ENCODE data around the gene RBM28. TPM values are rescaled to one million over a fixed set of nuclear protein-coding genes. Genes with fewer than 3 reads are reported as not detected.

Gene RBM28
- total RNA-seq, 1 experiment from 2014 or later: 71.4 TPM

- no peaks in the 10 kb centered on the region for H3K9me3 ChIP-seq
- intact Hi-C loops (cut with micrococcal nuclease; ENCODE audit: unreplicated experiment): no loop called here
- no TSS peak for BruUV-seq (replicated peaks)
- H3K36me3 Mint-ChIP-seq (ENCODE audit: insufficient read depth, unreplicated experiment): peaks cover 4% of the 10 kb centered on the region
- POLR2A ChIA-PET: no interaction called here
- no peak overlapping the region for H3K4me3 Mint-ChIP-seq (ENCODE audit: unreplicated experiment)
- H3K4me1 ChIP-seq: no peaks in the 10 kb centered on the region
- CTCF ChIA-PET: interaction anchor here (7.2 kb wide), 1 partner anchor 44 kb away, joined by 109 read pairs; no protein-coding TSS in a partner anchor
- H3K27me3 ChIP-seq (replicated peaks; ENCODE audit: control insufficient read depth, insufficient read depth, low read length): no peaks in the 10 kb centered on the region
- TF ChIP-seq CTCF (IDR thresholded peaks at IDR 0.05; ENCODE audit: insufficient read depth in 1 of 2, low read depth in 1 of 2, low read length in 1 of 2, severe bottlenecking in 1 of 2, unreplicated experiment in 1 of 2): no peak
- no peak overlapping the region for H3K4me3 ChIP-seq (ENCODE audit: low read depth, low read length)
- H3K9me3 Mint-ChIP-seq (ENCODE audit: unreplicated experiment): no peaks in the 10 kb centered on the region
- no peaks in the 10 kb centered on the region for H3K36me3 ChIP-seq (ENCODE audit: control insufficient read depth, insufficient read depth, low read length)
- H3K27me3 Mint-ChIP-seq (ENCODE audit: insufficient read depth, unreplicated experiment): no peaks in the 10 kb centered on the region
- no peak for DNase-seq
- H3K27ac Mint-ChIP-seq (ENCODE audit: unreplicated experiment): no peak overlapping the region
- H3K4me1 Mint-ChIP-seq (ENCODE audit: low read depth, unreplicated experiment): no peaks in the 10 kb centered on the region
Measured at GRCh38 chr7:128391805-128392204, 48.1 kb upstream of the RBM28 start.

GRCh38 chr7:128390871-128391565 lies 47.3 kb upstream of the RBM28 start:
- Histone ChIP-seq H3K4me1 (no peaks in the 10 kb centered on the region), H3K36me3 (ENCODE audit: control insufficient read depth, insufficient read depth, low read length) (no peaks in the 10 kb centered on the region), H3K4me3 (ENCODE audit: low read depth, low read length) (no peak overlapping the region), H3K9me3 (no peaks in the 10 kb centered on the region), H3K27me3 (replicated peaks; ENCODE audit: control insufficient read depth, insufficient read depth, low read length) (no peaks in the 10 kb centered on the region)
- POLR2A ChIA-PET: no interaction called here
- intact Hi-C loops (cut with micrococcal nuclease; ENCODE audit: unreplicated experiment): no loop called here
- no TSS peak for BruUV-seq (replicated peaks)
- no peak overlapping the region for H3K4me3 Mint-ChIP-seq (ENCODE audit: unreplicated experiment)
- no peak for DNase-seq
- TF ChIP-seq CTCF (IDR thresholded peaks at IDR 0.05; ENCODE audit: insufficient read depth in 1 of 2, low read depth in 1 of 2, low read length in 1 of 2, severe bottlenecking in 1 of 2, unreplicated experiment in 1 of 2): no peak
- no peak overlapping the region for H3K27ac Mint-ChIP-seq (ENCODE audit: unreplicated experiment)
- H3K9me3 Mint-ChIP-seq (ENCODE audit: unreplicated experiment): no peaks in the 10 kb centered on the region
- H3K4me1 Mint-ChIP-seq (ENCODE audit: low read depth, unreplicated experiment): no peaks in the 10 kb centered on the region
- H3K36me3 Mint-ChIP-seq (ENCODE audit: insufficient read depth, unreplicated experiment): no peaks in the 10 kb centered on the region
- CTCF ChIA-PET: interaction anchor here (0.5 to 7.2 kb wide), 2 partner anchors 43 to 690 kb away, joined by 7 to 109 read pairs; no protein-coding TSS in a partner anchor
- H3K27me3 Mint-ChIP-seq (ENCODE audit: insufficient read depth, unreplicated experiment): no peaks in the 10 kb centered on the region

- H3K36me3 ChIP-seq (ENCODE audit: control insufficient read depth, insufficient read depth, low read length): no peaks in the 10 kb centered on the region
- Mint-ChIP-seq H3K4me1 (ENCODE audit: low read depth, unreplicated experiment) (no peaks in the 10 kb centered on the region), H3K9me3 (ENCODE audit: unreplicated experiment) (no peaks in the 10 kb centered on the region), H3K4me3 (ENCODE audit: unreplicated experiment) (no peak overlapping the region), H3K27me3 (ENCODE audit: insufficient read depth, unreplicated experiment) (no peaks in the 10 kb centered on the region), H3K36me3 (ENCODE audit: insufficient read depth, unreplicated experiment) (no peaks in the 10 kb centered on the region), H3K27ac (ENCODE audit: unreplicated experiment) (no peak overlapping the region)
- intact Hi-C loops (cut with micrococcal nuclease; ENCODE audit: unreplicated experiment): no loop called here
- CTCF ChIA-PET: interaction anchor here (0.6 to 7.2 kb wide), 3 partner anchors 17 to 42 kb away, joined by 3 to 109 read pairs (median 4); no protein-coding TSS in a partner anchor
- BruUV-seq (replicated peaks): no TSS peak
- no peaks in the 10 kb centered on the region for H3K4me1 ChIP-seq
- POLR2A ChIA-PET: no interaction called here
- no peak overlapping the region for H3K4me3 ChIP-seq (ENCODE audit: low read depth, low read length)
- no peak for TF ChIP-seq CTCF (IDR thresholded peaks at IDR 0.05; ENCODE audit: insufficient read depth in 1 of 2, low read depth in 1 of 2, low read length in 1 of 2, severe bottlenecking in 1 of 2, unreplicated experiment in 1 of 2)
- H3K9me3 ChIP-seq: no peaks in the 10 kb centered on the region
- no peak for DNase-seq
- H3K27me3 ChIP-seq (replicated peaks; ENCODE audit: control insufficient read depth, insufficient read depth, low read length): no peaks in the 10 kb centered on the region
Measured at GRCh38 chr7:128389618-128390329, 46.1 kb upstream of the RBM28 start.

Measured in Caco-2 (cell line).